Measurements from ENCODE around the gene SLFN14.

Gene SLFN14

GRCh38 chr17:35560703-35561102, at the start of gene SLFN14:
Gene SLFN14 (minus strand): TSS chr17:35560819. CDS start chr17:35558062, 2,757 bp downstream.
- H3K27ac ChIP-seq, result no peak within 1 kb of the TSS
- TF ChIP-seq ZFX (IDR thresholded peaks at IDR 0.05; ENCODE audit: borderline replicate concordance) (no peak), CTCF (IDR thresholded peaks at IDR 0.05) (no peak)

- no peak overlapping the region for H3K27ac ChIP-seq
- TF ChIP-seq CTCF (IDR thresholded peaks at IDR 0.05), result no peak
- TF ChIP-seq ZFX (IDR thresholded peaks at IDR 0.05; ENCODE audit: borderline replicate concordance), result no peak
Measured at GRCh38 chr17:35609831-35610230, 49.2 kb upstream of the SLFN14 start.

GRCh38 chr17:35607239-35607847, 46.7 kb upstream of the SLFN14 start:
- no peak overlapping the region for H3K27ac ChIP-seq
- TF ChIP-seq CTCF (IDR thresholded peaks at IDR 0.05), result no peak
- no peak for TF ChIP-seq ZFX (IDR thresholded peaks at IDR 0.05; ENCODE audit: borderline replicate concordance)

GRCh38 chr17:35605678-35606077, 45.1 kb upstream of the SLFN14 start:
- no peak for TF ChIP-seq CTCF (IDR thresholded peaks at IDR 0.05)
- no peak for TF ChIP-seq ZFX (IDR thresholded peaks at IDR 0.05; ENCODE audit: borderline replicate concordance)
- H3K27ac ChIP-seq, result no peak overlapping the region

- TF ChIP-seq CTCF (IDR thresholded peaks at IDR 0.05) (no peak), ZFX (IDR thresholded peaks at IDR 0.05; ENCODE audit: borderline replicate concordance) (no peak)
- H3K27ac ChIP-seq, result no peak overlapping the region
Measured at GRCh38 chr17:35603674-35604073, 43.1 kb upstream of the SLFN14 start.

- no peak overlapping the region for H3K27ac ChIP-seq
- no peak for TF ChIP-seq CTCF (IDR thresholded peaks at IDR 0.05)
- no peak for TF ChIP-seq ZFX (IDR thresholded peaks at IDR 0.05; ENCODE audit: borderline replicate concordance)
Measured at GRCh38 chr17:35597604-35598003, 37.0 kb upstream of the SLFN14 start.

- TF ChIP-seq CTCF (IDR thresholded peaks at IDR 0.05), result peak; percentile 35
- TF ChIP-seq ZFX (IDR thresholded peaks at IDR 0.05; ENCODE audit: borderline replicate concordance), result no peak
- no peak overlapping the region for H3K27ac ChIP-seq
Measured at GRCh38 chr17:35596530-35597233, 36.1 kb upstream of the SLFN14 start.
